CD14-positive monocyte (primary cell): ENCODE results near the gene LCLAT1. TPM values are rescaled to one million over a fixed set of nuclear protein-coding genes. Genes with fewer than 3 reads are reported as not detected.

ENCODE experiments used
- DNase-seq, 3 donors: peaks; one replicate each; pipeline ENCODE4 v3.0.0-alpha.2; 2011 to 2022
- H2AFZ ChIP-seq: 2 replicates; pipeline ENCODE4 v1.6.0; 2012; ENCODE audit warnings: mild to moderate bottlenecking, low read depth, low read length, inconsistent platforms; ENCODE audit not compliant: insufficient read depth, poor library complexity, severe bottlenecking
- H3K27ac ChIP-seq, 2 donors: 1 replicate in 1 of 2; 2 replicates in 1 of 2; pipeline ENCODE4 v1.5.1; 2012 to 2013; ENCODE audit warnings: low read length in 2 of 2, control low read depth in 1 of 2, inconsistent platforms in 1 of 2, low read depth in 1 of 2, mild to moderate bottlenecking in 1 of 2
- H3K27me3 ChIP-seq, 2 donors: one replicate each; pipeline versions ENCODE4 v1.6.0 to v1.6.1; 2011 to 2013; ENCODE audit warnings: low read length in 2 of 2; ENCODE audit not compliant: control insufficient read depth in 2 of 2, insufficient read depth in 2 of 2
- H3K36me3 ChIP-seq, 2 donors: replicated peaks in 1 of 2; 1 replicate in 1 of 2; 2 replicates in 1 of 2; pipeline versions ENCODE4 v1.5.1 to v1.6.1; 2012 to 2013; ENCODE audit warnings: low read length in 2 of 2, control low read depth in 1 of 2, inconsistent platforms in 1 of 2, mild to moderate bottlenecking in 1 of 2; ENCODE audit not compliant: insufficient read depth in 2 of 2, control insufficient read depth in 1 of 2
- H3K4me1 ChIP-seq, 2 donors: 1 replicate in 1 of 2; 2 replicates in 1 of 2; pipeline versions ENCODE4 v1.5.1 to v1.6.1; 2012 to 2013; ENCODE audit warnings: low read length in 2 of 2, control low read depth in 1 of 2, inconsistent platforms in 1 of 2, mild to moderate bottlenecking in 1 of 2, moderate library complexity in 1 of 2; ENCODE audit not compliant: insufficient read depth in 2 of 2, control insufficient read depth in 1 of 2
- H3K4me2 ChIP-seq: replicated peaks from 2 replicates; pipeline ENCODE3; 2012; ENCODE audit warnings: low read length, moderate library complexity, mild to moderate bottlenecking; ENCODE audit not compliant: poor library complexity, severe bottlenecking; ENCODE audit errors: extremely low read depth
- H3K4me3 ChIP-seq, 3 experiments: fragments of 200-600 bp in 1 of 3; sonication (generic) in 1 of 3; replicated peaks in 1 of 3; 1 replicate in 2 of 3; 2 replicates in 1 of 3; pipeline ENCODE4 v1.5.1; 2011 to 2013; ENCODE audit warnings: low read length in 3 of 3, mild to moderate bottlenecking in 3 of 3, control low read depth in 2 of 3, low read depth in 2 of 3, inconsistent platforms in 1 of 3, moderate library complexity in 1 of 3
- H3K79me2 ChIP-seq: 2 replicates; pipeline ENCODE4 v1.6.0; 2012; ENCODE audit warnings: mild to moderate bottlenecking, control low read depth, inconsistent platforms, low read length, moderate library complexity; ENCODE audit not compliant: insufficient read depth
- H3K9ac ChIP-seq: 2 replicates; pipeline ENCODE4 v1.6.0; 2017; ENCODE audit warnings: low read length, mild to moderate bottlenecking; ENCODE audit not compliant: insufficient read depth, poor library complexity, severe bottlenecking
- H3K9me3 ChIP-seq, 2 donors: replicated peaks in 1 of 2; 1 replicate in 1 of 2; 2 replicates in 1 of 2; pipeline versions ENCODE4 v1.5.1 to v1.6.1; 2012 to 2013; ENCODE audit warnings: low read length in 2 of 2, control low read depth in 1 of 2; ENCODE audit not compliant: control insufficient read depth in 1 of 2, insufficient read depth in 1 of 2
- H4K20me1 ChIP-seq: 2 replicates; pipeline ENCODE4 v1.6.0; 2012; ENCODE audit warnings: mild to moderate bottlenecking, low read length, control low read depth, moderate library complexity; ENCODE audit not compliant: insufficient read depth
- H3K27ac Mint-ChIP-seq, 7 donors: one replicate each; pipeline ENCODE4 v1.8.0; 2020; ENCODE audit warnings: mild to moderate bottlenecking in 7 of 7, mixed read lengths in 7 of 7, moderate library complexity in 6 of 7, inconsistent platforms in 2 of 7
- H3K27me3 Mint-ChIP-seq, 3 donors: one replicate each; pipeline ENCODE4 v1.8.0; 2021 to 2022; ENCODE audit warnings: low read depth in 3 of 3, mild to moderate bottlenecking in 3 of 3, mixed read lengths in 3 of 3, moderate library complexity in 3 of 3, inconsistent platforms in 1 of 3
- H3K36me3 Mint-ChIP-seq, 2 donors: one replicate each; pipeline ENCODE4 v1.8.0; 2020; ENCODE audit warnings: mixed read lengths in 2 of 2, inconsistent platforms in 1 of 2, mild to moderate bottlenecking in 1 of 2
- H3K4me1 Mint-ChIP-seq: one replicate; pipeline ENCODE4 v1.8.0; 2020; ENCODE audit warnings: mild to moderate bottlenecking, mixed read lengths
- H3K4me3 Mint-ChIP-seq, 2 donors: one replicate each; pipeline ENCODE4 v1.8.0; 2020; ENCODE audit warnings: mild to moderate bottlenecking in 2 of 2, mixed read lengths in 2 of 2, moderate library complexity in 1 of 2
- H3K9me3 Mint-ChIP-seq, 7 donors: one replicate each; pipeline ENCODE4 v1.8.0; 2020 to 2022; ENCODE audit warnings: mixed read lengths in 7 of 7, mild to moderate bottlenecking in 6 of 7, moderate library complexity in 6 of 7, inconsistent platforms in 2 of 7
- WGBS: methylation state at CpG from one replicate; pipeline ENCODE4 v1.1.5; 2013; ENCODE audit warnings: missing lambda C conversion rate; ENCODE audit not compliant: insufficient coverage; 5-methylcytosine and 5-hydroxymethylcytosine counted together
- intact Hi-C, 2 donors: fragments of 100-400 bp; cut with micrococcal nuclease; formaldehyde crosslinking; loops; one replicate each; pipeline versions ENCODE4 v1.15.0 to v1.15.1; 2023
- polyA plus RNA-seq, 3 donors: library from polyadenylated mRNA; depleted of rRNA in 1 of 3; unstranded in 2 of 3; stranded (reverse) in 1 of 3; fragments of 300-500 nt in 2 of 3; fragments of >200 nt in 1 of 3; fragmentation: Illumina TruSeq in 2 of 3; gene quantifications; 1 replicate in 2 of 3; 2 replicates in 1 of 3; pipeline ENCODE4 v1.2.3, GENCODE V29; 2012 to 2021
- TF ChIP-seq, protein P1 (sequence below): fragments of 200-600 bp; IDR thresholded peaks from one replicate; pipeline ENCODE4 v1.8.0; 2022; ENCODE audit warnings: antibody characterized with exemption, mild to moderate bottlenecking

Gene LCLAT1
- polyA plus RNA-seq, 3 donors: 1.2 to 5.7 (median 1.3) TPM

DNA sequence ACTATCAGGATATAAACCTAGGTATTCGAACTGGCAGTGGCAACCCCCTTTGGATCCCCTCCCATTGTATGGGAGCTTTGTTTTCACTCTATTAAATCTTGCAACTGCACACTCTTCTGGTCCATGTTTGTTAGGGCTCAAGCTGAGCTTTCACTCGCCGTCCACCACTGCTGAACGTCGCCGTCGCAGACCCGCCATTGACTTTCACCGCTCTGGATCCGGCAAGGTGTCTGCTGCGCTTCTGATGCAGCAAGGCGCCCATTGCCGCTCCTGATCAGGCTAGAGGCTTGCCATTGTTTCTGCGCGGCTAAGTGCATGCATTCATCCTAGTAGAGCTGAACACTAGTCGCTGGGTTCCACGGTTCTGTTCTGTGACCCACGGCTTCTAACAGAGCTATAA, 69.1 kb downstream of the LCLAT1 start:
- no peaks in the 10 kb centered on the region for H3K4me1 ChIP-seq
- no peak overlapping the region for H3K4me2 ChIP-seq
- no peak for DNase-seq
- WGBS: 94% methylated on average over 18 of the region's 18 CpGs
- Mint-ChIP-seq H3K27ac (no peak overlapping the region), H3K4me1 (peaks cover under 1% of the 10 kb centered on the region), H3K9me3 (peaks cover 25 to 43% (median 32%) of the 10 kb centered on the region in 7 donors), H3K27me3 (no peaks in the 10 kb centered on the region), H3K4me3 (no peak overlapping the region), H3K36me3 (peaks cover 13 to 19% of the 10 kb centered on the region in 2 donors)
- no peak overlapping the region for H3K4me3 ChIP-seq
- H3K9me3 ChIP-seq: peaks cover 18 to 42% of the 10 kb centered on the region in 2 donors
- intact Hi-C loops: no loop called here
- no peaks in the 10 kb centered on the region for H4K20me1 ChIP-seq
- H3K36me3 ChIP-seq: peaks cover 0 to 17% of the 10 kb centered on the region in 2 donors
- H3K9ac ChIP-seq: no peak overlapping the region
- no peak overlapping the region for H3K27ac ChIP-seq
- H3K79me2 ChIP-seq: no peaks in the 10 kb centered on the region
- H3K27me3 ChIP-seq: no peaks in the 10 kb centered on the region
- TF ChIP-seq, protein P1, sequence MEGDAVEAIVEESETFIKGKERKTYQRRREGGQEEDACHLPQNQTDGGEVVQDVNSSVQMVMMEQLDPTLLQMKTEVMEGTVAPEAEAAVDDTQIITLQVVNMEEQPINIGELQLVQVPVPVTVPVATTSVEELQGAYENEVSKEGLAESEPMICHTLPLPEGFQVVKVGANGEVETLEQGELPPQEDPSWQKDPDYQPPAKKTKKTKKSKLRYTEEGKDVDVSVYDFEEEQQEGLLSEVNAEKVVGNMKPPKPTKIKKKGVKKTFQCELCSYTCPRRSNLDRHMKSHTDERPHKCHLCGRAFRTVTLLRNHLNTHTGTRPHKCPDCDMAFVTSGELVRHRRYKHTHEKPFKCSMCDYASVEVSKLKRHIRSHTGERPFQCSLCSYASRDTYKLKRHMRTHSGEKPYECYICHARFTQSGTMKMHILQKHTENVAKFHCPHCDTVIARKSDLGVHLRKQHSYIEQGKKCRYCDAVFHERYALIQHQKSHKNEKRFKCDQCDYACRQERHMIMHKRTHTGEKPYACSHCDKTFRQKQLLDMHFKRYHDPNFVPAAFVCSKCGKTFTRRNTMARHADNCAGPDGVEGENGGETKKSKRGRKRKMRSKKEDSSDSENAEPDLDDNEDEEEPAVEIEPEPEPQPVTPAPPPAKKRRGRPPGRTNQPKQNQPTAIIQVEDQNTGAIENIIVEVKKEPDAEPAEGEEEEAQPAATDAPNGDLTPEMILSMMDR: no peak
- H2AFZ ChIP-seq: no peak overlapping the region

GRCh38 chr2:30519796-30520195, 72.8 kb downstream of the LCLAT1 start:
- Histone ChIP-seq H3K9ac (no peak overlapping the region), H3K36me3 (peaks cover 0 to 17% of the 10 kb centered on the region in 2 donors), H3K9me3 (peaks cover 18 to 43% of the 10 kb centered on the region in 2 donors), H3K4me3 (no peak overlapping the region), H3K27ac (no peak overlapping the region), H3K4me1 (no peaks in the 10 kb centered on the region), H3K79me2 (no peaks in the 10 kb centered on the region), H3K4me2 (no peak overlapping the region), H4K20me1 (no peaks in the 10 kb centered on the region), H3K27me3 (no peaks in the 10 kb centered on the region), H2AFZ (no peak overlapping the region)
- no peak for DNase-seq
- no peak overlapping the region for H3K27ac Mint-ChIP-seq
- no peaks in the 10 kb centered on the region for H3K27me3 Mint-ChIP-seq
- peaks cover 13 to 19% of the 10 kb centered on the region in 2 donors for H3K36me3 Mint-ChIP-seq
- no peak overlapping the region for H3K4me3 Mint-ChIP-seq
- H3K9me3 Mint-ChIP-seq: peaks cover 30 to 50% (median 38%) of the 10 kb centered on the region in 7 donors
- WGBS: 95% methylated on average over 16 of the region's 16 CpGs
- intact Hi-C loops: no loop called here
- H3K4me1 Mint-ChIP-seq: no peaks in the 10 kb centered on the region
- TF ChIP-seq, protein P1: no peak
